Mucosa of descending colon (tissue), 3 donors: ENCODE results near the gene ONECUT2. TPM values are rescaled to one million over a fixed set of nuclear protein-coding genes. Genes with fewer than 3 reads are reported as not detected.
A peak's percentile ranks its signal among the peaks of the same experiment; 100 is the strongest.
"Not testable (repeated sequence)": the region's sequence is repeated elsewhere in the genome, so short reads cannot be mapped to it uniquely, and the experiment has no call there.

Source experiments
- ATAC-seq: fragments of 200-7000 bp; cut with Tn5 transposase; one replicate; pipeline ENCODE4 v1.9.1; 2020; ENCODE audit warnings: mild to moderate bottlenecking, moderate library complexity
- DNase-seq, 3 donors: peaks; one replicate each; pipeline ENCODE4 v3.0.0-alpha.2; 2020
- H3K36me3 ChIP-seq: fragments of 200-600 bp; one replicate; pipeline ENCODE4 v1.8.0; 2021; ENCODE audit warnings: low read depth, mild to moderate bottlenecking
- H3K4me1 ChIP-seq: fragments of 200-600 bp; one replicate; pipeline ENCODE4 v1.8.0; 2021; ENCODE audit warnings: low read depth, mild to moderate bottlenecking
- H3K4me3 ChIP-seq: fragments of 200-600 bp; one replicate; pipeline ENCODE4 v1.8.0; 2021; ENCODE audit warnings: mild to moderate bottlenecking
- H3K9me3 ChIP-seq: fragments of 200-600 bp; one replicate; pipeline ENCODE4 v1.8.0; 2021; ENCODE audit warnings: mild to moderate bottlenecking
- CTCF ChIP-seq: fragments of 200-600 bp; IDR thresholded peaks from one replicate; pipeline ENCODE4 v1.8.0; 2022; ENCODE audit warnings: antibody characterized with exemption, mild to moderate bottlenecking
- intact Hi-C, 2 donors: fragments of 100-400 bp; cut with DNase I in 1 of 2; cut with micrococcal nuclease in 1 of 2; formaldehyde crosslinking; loops; one replicate each; pipeline versions ENCODE4 v1.11.0 to v1.11.1; 2022; cut with DNase I, micrococcal nuclease
- long read RNA-seq, 2 donors: library from polyadenylated mRNA; unstranded; transcript quantifications; one replicate each; pipeline ENCODE4 v2.0.0, GENCODE V29; 2019 to 2021
- total RNA-seq, 3 donors: library from RNA; stranded (reverse); fragmentation: NEBNext Ultra II Directional in 2 of 3; extraction: Animal tissue kit (Norgen Biotek cat#: 25700) in 2 of 3; gene quantifications; one replicate each; pipeline versions ENCODE4 v1.2.1 to v1.2.4, GENCODE V29; 2021 to 2023
- donor health status: DM: no; HTN: no; CAD: no; lungs with moderate emphysema.
- donor health status: DM: no; HTN: no; CAD: no.
- donor health status: DM: no; HTN: yes; CAD: no.

ONECUT2 gene
- total RNA-seq, result under 1 TPM; 0.06 to 0.87 (median 0.14) TPM
- long read RNA-seq, donor 1, result 0 reads
- long read RNA-seq, donor 2, result 0 reads

- intact Hi-C loops, result no loop called here
- H3K4me3 ChIP-seq, result no peak within 1 kb of the TSS
- no peak for TF ChIP-seq CTCF
- peaks cover 19% of the 10 kb centered on the region for H3K4me1 ChIP-seq
- peak; percentile 98 for ATAC-seq
- H3K9me3 ChIP-seq, result no peaks in the 10 kb centered on the region
- no peaks in the 10 kb centered on the region for H3K36me3 ChIP-seq
- DNase-seq, result peak; percentile 94 to 96 (median 95)
These were observed at the start of gene ONECUT2 for GRCh38 chr18:57434536-57435494. Gene ONECUT2 (plus strand): TSS chr18:57435374. CDS start chr18:57435717, 343 bp downstream.

GRCh38 chr18:57389271-57389670 lies 45.9 kb upstream of the ONECUT2 start:
- no peak overlapping the region for H3K4me3 ChIP-seq
- DNase-seq (no peak), ATAC-seq (peak; percentile 24)
- intact Hi-C loops, result no loop called here
- TF ChIP-seq CTCF, result no peak
- H3K4me1 ChIP-seq, result no peaks in the 10 kb centered on the region
- H3K9me3 ChIP-seq, result no peaks in the 10 kb centered on the region
- no peaks in the 10 kb centered on the region for H3K36me3 ChIP-seq

DNA sequence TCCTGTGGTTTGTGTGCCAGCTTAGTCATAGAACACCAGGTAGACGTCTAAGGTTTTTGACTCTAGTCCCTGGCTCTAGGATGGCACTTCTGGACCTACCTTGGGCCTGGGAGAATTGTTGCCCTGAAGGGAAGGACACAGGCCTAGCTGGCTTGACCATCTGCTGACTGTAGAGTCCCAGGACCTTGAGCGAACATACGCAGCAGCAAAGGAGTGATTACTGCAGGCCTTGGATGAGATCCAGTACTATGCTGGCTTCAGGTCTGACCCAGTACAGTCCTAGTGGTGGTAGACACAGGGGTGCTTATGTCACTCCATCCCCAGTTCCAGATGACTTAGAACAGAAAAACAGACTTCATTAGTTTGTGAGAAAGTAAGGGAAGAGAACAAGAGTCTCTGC lies 45.1 kb upstream of the ONECUT2 start:
- ATAC-seq, result no peak
- no peak for DNase-seq

GRCh38 chr18:57394749-57395148 lies 40.4 kb upstream of the ONECUT2 start:
- H3K36me3 ChIP-seq, H3K4me3 ChIP-seq, DNase-seq, intact Hi-C loops, H3K4me1 ChIP-seq, ATAC-seq, H3K9me3 ChIP-seq: not testable (repeated sequence)

More for the DNA sequence above, 45.1 kb upstream of the ONECUT2 start:
- no peaks in the 10 kb centered on the region for H3K36me3 ChIP-seq
- no peak for TF ChIP-seq CTCF
- no peaks in the 10 kb centered on the region for H3K4me1 ChIP-seq
- no peak overlapping the region for H3K4me3 ChIP-seq
- intact Hi-C loops, result no loop called here
- H3K9me3 ChIP-seq, result no peaks in the 10 kb centered on the region

DNA sequence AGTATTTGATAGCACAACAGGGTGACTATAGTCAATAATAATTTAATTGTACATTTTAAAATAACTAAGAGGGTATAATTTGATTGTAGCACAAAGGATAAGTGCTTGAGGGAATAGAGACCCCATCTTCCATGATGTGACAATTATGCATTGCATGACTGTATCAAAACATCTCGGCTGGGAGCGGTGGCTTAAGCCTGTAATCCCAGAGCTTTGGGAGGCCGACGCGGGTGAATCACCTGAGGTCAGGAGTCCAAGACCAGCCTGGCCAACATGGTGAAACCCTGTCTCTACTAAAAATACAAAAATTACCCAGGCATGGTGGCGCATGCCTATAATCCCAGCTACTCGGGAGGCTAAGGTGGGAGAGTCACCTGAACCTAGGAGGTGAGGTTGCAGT lies 38.3 kb upstream of the ONECUT2 start:
- ATAC-seq, result not testable (repeated sequence)

DNA sequence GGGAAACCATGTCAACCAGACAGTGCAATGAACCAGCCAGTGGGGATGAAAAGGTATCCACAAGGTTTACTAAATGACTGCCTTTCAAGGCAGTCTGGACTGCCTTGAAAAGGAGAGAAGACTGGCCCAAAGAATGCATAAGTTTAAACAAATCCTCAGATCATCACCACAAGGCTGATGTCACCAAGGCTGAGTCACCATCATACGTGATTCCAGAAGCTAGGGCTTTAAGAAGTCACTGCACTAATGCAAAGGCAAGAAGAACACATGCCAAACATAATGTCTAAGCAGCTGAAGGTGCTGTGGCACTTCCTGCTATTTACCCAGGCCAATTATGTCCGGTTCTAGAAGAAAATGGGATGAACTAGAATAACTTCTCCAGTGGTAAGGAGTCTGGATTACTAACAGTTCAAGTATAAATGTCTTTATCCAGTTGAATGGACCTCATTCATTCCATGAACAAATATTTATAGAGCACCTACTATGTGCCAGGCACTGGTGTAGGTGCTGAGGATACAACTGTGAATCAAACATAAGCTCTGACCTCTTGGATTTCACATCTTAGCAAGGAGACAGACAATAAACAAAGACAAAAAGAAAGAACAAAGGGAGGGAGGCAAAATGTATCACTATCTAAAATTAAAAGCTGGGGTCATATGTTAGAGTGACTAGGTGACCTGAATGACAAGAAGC lies 37.6 kb upstream of the ONECUT2 start:
- H3K4me1 ChIP-seq, result no peaks in the 10 kb centered on the region
- DNase-seq (no peak), ATAC-seq (no peak)
- TF ChIP-seq CTCF, result no peak
- H3K36me3 ChIP-seq, result no peaks in the 10 kb centered on the region
- no peaks in the 10 kb centered on the region for H3K9me3 ChIP-seq
- H3K4me3 ChIP-seq, result no peak overlapping the region
- intact Hi-C loops, result no loop called here

More for the DNA sequence above, 38.3 kb upstream of the ONECUT2 start:
- intact Hi-C loops, H3K4me1 ChIP-seq, H3K9me3 ChIP-seq, H3K36me3 ChIP-seq, DNase-seq, H3K4me3 ChIP-seq: not testable (repeated sequence)
